ENCODE data around the gene PTGR2. TPM values are rescaled to one million over a fixed set of nuclear protein-coding genes. Genes with fewer than 3 reads are reported as not detected.

Gene PTGR2
- polyA plus RNA-seq, 1 donor from 2014 or later = 7.2 TPM

DNA sequence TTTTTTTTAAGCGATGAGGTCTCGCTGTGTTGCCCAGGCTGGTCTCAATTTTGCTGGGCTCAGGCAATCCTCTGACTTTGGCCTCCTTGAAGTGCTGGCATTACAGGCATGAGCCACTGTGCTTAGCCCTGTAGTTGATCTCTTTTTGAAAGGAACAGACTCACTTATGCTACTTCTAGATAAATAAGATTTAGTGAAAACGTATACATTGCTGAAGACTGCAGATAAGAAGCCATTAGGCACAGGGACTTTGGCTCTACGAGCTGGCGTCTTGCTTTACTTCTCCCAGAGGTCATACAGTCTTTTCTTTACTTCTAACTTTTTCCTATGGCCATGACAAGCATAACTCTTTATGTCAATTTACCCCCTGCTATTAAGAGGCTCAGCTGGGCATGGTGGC lies 9.4 kb downstream of the PTGR2 start:
- H3K4me2 ChIP-seq (ENCODE audit: low read length) = no peak overlapping the region
- no peaks in the 10 kb centered on the region for H3K9me3 ChIP-seq (ENCODE audit: low read length)
- no peak overlapping the region for H3K4me3 ChIP-seq (ENCODE audit: low read length)
- H3F3A ChIP-seq (ENCODE audit: insufficient read depth, low read length, poor library complexity, severe bottlenecking) = no peaks in the 10 kb centered on the region
- H3K27ac ChIP-seq (ENCODE audit: low read length) = no peak overlapping the region
- no peak overlapping the region for H2AFZ ChIP-seq (ENCODE audit: low read depth, low read length)
- H3K27me3 ChIP-seq (ENCODE audit: insufficient read depth, low read depth, low read length) = no peaks in the 10 kb centered on the region
- no peaks in the 10 kb centered on the region for H4K20me1 ChIP-seq (ENCODE audit: insufficient read depth)
- TF ChIP-seq, protein P1, sequence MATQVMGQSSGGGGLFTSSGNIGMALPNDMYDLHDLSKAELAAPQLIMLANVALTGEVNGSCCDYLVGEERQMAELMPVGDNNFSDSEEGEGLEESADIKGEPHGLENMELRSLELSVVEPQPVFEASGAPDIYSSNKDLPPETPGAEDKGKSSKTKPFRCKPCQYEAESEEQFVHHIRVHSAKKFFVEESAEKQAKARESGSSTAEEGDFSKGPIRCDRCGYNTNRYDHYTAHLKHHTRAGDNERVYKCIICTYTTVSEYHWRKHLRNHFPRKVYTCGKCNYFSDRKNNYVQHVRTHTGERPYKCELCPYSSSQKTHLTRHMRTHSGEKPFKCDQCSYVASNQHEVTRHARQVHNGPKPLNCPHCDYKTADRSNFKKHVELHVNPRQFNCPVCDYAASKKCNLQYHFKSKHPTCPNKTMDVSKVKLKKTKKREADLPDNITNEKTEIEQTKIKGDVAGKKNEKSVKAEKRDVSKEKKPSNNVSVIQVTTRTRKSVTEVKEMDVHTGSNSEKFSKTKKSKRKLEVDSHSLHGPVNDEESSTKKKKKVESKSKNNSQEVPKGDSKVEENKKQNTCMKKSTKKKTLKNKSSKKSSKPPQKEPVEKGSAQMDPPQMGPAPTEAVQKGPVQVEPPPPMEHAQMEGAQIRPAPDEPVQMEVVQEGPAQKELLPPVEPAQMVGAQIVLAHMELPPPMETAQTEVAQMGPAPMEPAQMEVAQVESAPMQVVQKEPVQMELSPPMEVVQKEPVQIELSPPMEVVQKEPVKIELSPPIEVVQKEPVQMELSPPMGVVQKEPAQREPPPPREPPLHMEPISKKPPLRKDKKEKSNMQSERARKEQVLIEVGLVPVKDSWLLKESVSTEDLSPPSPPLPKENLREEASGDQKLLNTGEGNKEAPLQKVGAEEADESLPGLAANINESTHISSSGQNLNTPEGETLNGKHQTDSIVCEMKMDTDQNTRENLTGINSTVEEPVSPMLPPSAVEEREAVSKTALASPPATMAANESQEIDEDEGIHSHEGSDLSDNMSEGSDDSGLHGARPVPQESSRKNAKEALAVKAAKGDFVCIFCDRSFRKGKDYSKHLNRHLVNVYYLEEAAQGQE (IDR thresholded peaks at IDR 0.05; ENCODE audit: borderline replicate concordance) = no peak
- no peak for TF ChIP-seq POLR2AphosphoS5 (IDR thresholded peaks at IDR 0.05)
- TF ChIP-seq SMC3 (conservative IDR thresholded peaks at IDR 0.05; ENCODE audit: poor library complexity) = no peak
- no peaks in the 10 kb centered on the region for H3K9me2 ChIP-seq (ENCODE audit: insufficient read depth, low read length)
- no peaks in the 10 kb centered on the region for H3K36me3 ChIP-seq (ENCODE audit: insufficient read depth, low read length)
- H3K9ac ChIP-seq (ENCODE audit: low read length) = no peak overlapping the region
- no peaks in the 10 kb centered on the region for H3K79me2 ChIP-seq (replicated peaks; ENCODE audit: insufficient read depth, low read length)

- Histone ChIP-seq H3F3A (ENCODE audit: insufficient read depth, low read length, poor library complexity, severe bottlenecking) (no peaks in the 10 kb centered on the region), H3K27ac (ENCODE audit: low read length) (no peak overlapping the region), H2AFZ (ENCODE audit: low read depth, low read length) (no peak overlapping the region), H3K79me2 (replicated peaks; ENCODE audit: insufficient read depth, low read length) (no peaks in the 10 kb centered on the region), H3K9ac (ENCODE audit: low read length) (no peak overlapping the region), H3K27me3 (ENCODE audit: insufficient read depth, low read depth, low read length) (no peaks in the 10 kb centered on the region), H4K20me1 (ENCODE audit: insufficient read depth) (no peaks in the 10 kb centered on the region), H3K36me3 (ENCODE audit: insufficient read depth, low read length) (no peaks in the 10 kb centered on the region), H3K9me3 (ENCODE audit: low read length) (no peaks in the 10 kb centered on the region), H3K9me2 (ENCODE audit: insufficient read depth, low read length) (no peaks in the 10 kb centered on the region), H3K4me3 (ENCODE audit: low read length) (no peak overlapping the region), H3K4me2 (ENCODE audit: low read length) (no peak overlapping the region)
- no peak for TF ChIP-seq EZH2 (IDR thresholded peaks at IDR 0.05; ENCODE audit: borderline replicate concordance, insufficient read depth, low read length, poor library complexity, severe bottlenecking)
- TF ChIP-seq POLR2AphosphoS5 (IDR thresholded peaks at IDR 0.05) = no peak
- no peak for TF ChIP-seq SMC3 (conservative IDR thresholded peaks at IDR 0.05; ENCODE audit: poor library complexity)
- TF ChIP-seq RAD21 (conservative IDR thresholded peaks at IDR 0.05) = no peak
- no peak for TF ChIP-seq CTCF (IDR thresholded peaks at IDR 0.05; ENCODE audit: poor library complexity, severe bottlenecking)
- TF ChIP-seq, protein P1 (IDR thresholded peaks at IDR 0.05; ENCODE audit: borderline replicate concordance) = no peak
- no peak for TF ChIP-seq MXI1 (conservative IDR thresholded peaks at IDR 0.05; ENCODE audit: poor library complexity, severe bottlenecking)
Observed at GRCh38 chr14:73862480-73862879, 10.8 kb downstream of the PTGR2 start.

Data from neural cell (in vitro differentiated cells).